ENCODE measurements around the gene ZBTB7B. TPM values are rescaled to one million over a fixed set of nuclear protein-coding genes. Genes with fewer than 3 reads are reported as not detected.

Gene ZBTB7B
- total and polyA plus RNA-seq, 9 of the 15 experiments (the other 6 are each of a cell fraction or from before 2014, with no cell fraction given): 0.04 to 46.5 (median 15.2) TPM

- TF ChIP-seq ZNF707 (CRISPR knock-in tag; conservative IDR thresholded peaks at IDR 0.05) (no peak), ZNF764 (CRISPR knock-in tag; IDR thresholded peaks at IDR 0.05; ENCODE audit: low read depth) (no peak), ZNF224 (CRISPR knock-in tag; IDR thresholded peaks at IDR 0.05) (no peak), YY1 (IDR thresholded peaks at IDR 0.05; ENCODE audit: borderline replicate concordance in 1 of 3, control insufficient read depth in 1 of 3, extremely low read depth in 1 of 3, insufficient read depth in 3 of 3, insufficient read length in 1 of 3, insufficient replicate concordance in 2 of 3, low read depth in 1 of 3, low read length in 2 of 3) (peak in 2 of 3 experiments; percentile 72 to 82), ELK3 (CRISPR knock-in tag; IDR thresholded peaks at IDR 0.05) (no peak), TRIM24 (IDR thresholded peaks at IDR 0.05) (no peak), IRF2 (CRISPR knock-in tag; IDR thresholded peaks at IDR 0.05) (no peak), JUN (IDR thresholded peaks at IDR 0.05; ENCODE audit: borderline replicate concordance, low read depth, low read length) (no peak), JUN (CRISPR knock-in tag; IDR thresholded peaks at IDR 0.05; ENCODE audit: borderline replicate concordance) (no peak), HMGXB4 (CRISPR knock-in tag; IDR thresholded peaks at IDR 0.05) (peak; percentile 95), ZNF175 (CRISPR knock-in tag; IDR thresholded peaks at IDR 0.05; ENCODE audit: low read depth) (no peak), ZNF696 (CRISPR knock-in tag; conservative IDR thresholded peaks at IDR 0.05) (no peak), GTF2E2 (tag; IDR thresholded peaks at IDR 0.05) (peak; percentile 76; the same call in 1 of the 2 replicates), MCM5 (IDR thresholded peaks at IDR 0.05; ENCODE audit: low read depth) (no peak), JUND (IDR thresholded peaks at IDR 0.05; ENCODE audit: borderline replicate concordance, low read depth, low read length) (peak; percentile 87), JUND (tag; IDR thresholded peaks at IDR 0.05; ENCODE audit: borderline replicate concordance, low read depth, low read length) (no peak), GATAD2B (IDR thresholded peaks at IDR 0.05; ENCODE audit: borderline replicate concordance) (peak; percentile 86; the same call in 1 of the 2 replicates), ZNF23 (CRISPR knock-in tag; IDR thresholded peaks at IDR 0.05) (no peak), CREM (IDR thresholded peaks at IDR 0.05; ENCODE audit: low read depth) (peak; percentile 47; the same call in 1 of the 2 replicates), HMG20A (CRISPR knock-in tag; conservative IDR thresholded peaks at IDR 0.05) (no peak)
- TF ChIP-seq, protein P1, sequence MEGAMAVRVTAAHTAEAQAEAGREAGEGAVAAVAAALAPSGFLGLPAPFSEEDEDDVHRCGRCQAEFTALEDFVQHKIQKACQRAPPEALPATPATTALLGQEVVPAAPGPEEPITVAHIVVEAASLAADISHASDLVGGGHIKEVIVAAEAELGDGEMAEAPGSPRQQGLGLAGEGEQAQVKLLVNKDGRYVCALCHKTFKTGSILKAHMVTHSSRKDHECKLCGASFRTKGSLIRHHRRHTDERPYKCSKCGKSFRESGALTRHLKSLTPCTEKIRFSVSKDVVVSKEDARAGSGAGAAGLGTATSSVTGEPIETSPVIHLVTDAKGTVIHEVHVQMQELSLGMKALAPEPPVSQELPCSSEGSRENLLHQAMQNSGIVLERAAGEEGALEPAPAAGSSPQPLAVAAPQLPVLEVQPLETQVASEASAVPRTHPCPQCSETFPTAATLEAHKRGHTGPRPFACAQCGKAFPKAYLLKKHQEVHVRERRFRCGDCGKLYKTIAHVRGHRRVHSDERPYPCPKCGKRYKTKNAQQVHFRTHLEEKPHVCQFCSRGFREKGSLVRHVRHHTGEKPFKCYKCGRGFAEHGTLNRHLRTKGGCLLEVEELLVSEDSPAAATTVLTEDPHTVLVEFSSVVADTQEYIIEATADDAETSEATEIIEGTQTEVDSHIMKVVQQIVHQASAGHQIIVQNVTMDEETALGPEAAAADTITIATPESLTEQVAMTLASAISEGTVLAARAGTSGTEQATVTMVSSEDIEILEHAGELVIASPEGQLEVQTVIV (CRISPR knock-in tag; IDR thresholded peaks at IDR 0.05; ENCODE audit: borderline replicate concordance): no peak
Observed at GRCh38 chr1:154961207-154962155, 41.1 kb upstream of the ZBTB7B start, which contains the start of gene PYGO2 (continued).

Measured in K562 (cell line).